GM23248 (cell line): Measurements from ENCODE around the gene GRPEL1.

Source experiments
- EZH2 ChIP-seq: fragments of 200-600 bp; sonication (generic); IDR thresholded peaks from 2 replicates; pipeline ENCODE4 v1.6.1; 2018; ENCODE audit warnings: antibody characterized with exemption, mild to moderate bottlenecking; ENCODE audit not compliant: insufficient read depth, poor library complexity, severe bottlenecking
- EZH2phosphoT487 ChIP-seq: fragments of 200-600 bp; sonication (generic); IDR thresholded peaks from 2 replicates; pipeline ENCODE4 v1.6.1; 2018; ENCODE audit warnings: antibody characterized with exemption, moderate library complexity, mild to moderate bottlenecking, low read depth; ENCODE audit not compliant: insufficient read depth

DNA sequence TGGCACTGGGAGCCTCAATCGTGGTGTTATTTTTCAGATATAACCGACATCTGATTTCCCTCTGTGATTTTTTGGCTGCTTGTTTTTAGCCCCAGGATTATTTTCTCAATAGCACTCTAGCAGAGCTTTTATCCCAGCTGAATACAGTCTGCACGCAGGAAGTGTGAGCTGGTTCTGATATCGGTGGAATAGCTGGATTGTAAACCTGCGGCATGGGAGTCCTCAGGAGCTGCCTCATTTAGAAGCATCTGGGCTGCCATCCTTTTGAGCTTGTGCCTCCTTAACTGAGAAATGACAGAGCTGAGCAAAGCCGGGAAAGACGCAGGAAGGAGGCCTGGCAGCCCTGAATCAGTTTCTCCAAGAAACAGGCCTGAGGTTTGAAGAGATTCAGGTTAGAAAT, 28.4 kb upstream of the GRPEL1 start:
- TF ChIP-seq EZH2 (no peak), EZH2phosphoT487 (no peak)
